ENCODE data around the gene TDRKH.

DNA sequence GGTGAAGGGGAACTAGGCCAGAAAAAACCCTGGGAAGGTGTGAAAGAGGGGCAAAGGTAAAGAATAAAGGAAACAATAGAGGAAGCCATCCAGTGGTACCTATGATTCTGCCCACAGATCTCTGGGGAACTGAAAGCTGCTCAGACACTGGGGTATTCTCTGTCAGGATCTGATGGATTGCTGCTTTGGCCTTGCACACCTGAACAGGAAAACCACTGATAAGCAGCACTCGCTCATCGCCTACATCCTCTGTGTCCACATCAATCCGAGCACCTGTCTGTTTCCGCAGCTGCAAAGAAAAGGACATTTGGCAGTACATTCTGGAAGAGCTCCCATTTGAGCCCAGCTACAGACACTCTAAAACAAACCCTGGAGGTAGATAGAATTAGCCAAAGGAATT, 10.4 kb downstream of the TDRKH start:
- TF ChIP-seq, protein P1, sequence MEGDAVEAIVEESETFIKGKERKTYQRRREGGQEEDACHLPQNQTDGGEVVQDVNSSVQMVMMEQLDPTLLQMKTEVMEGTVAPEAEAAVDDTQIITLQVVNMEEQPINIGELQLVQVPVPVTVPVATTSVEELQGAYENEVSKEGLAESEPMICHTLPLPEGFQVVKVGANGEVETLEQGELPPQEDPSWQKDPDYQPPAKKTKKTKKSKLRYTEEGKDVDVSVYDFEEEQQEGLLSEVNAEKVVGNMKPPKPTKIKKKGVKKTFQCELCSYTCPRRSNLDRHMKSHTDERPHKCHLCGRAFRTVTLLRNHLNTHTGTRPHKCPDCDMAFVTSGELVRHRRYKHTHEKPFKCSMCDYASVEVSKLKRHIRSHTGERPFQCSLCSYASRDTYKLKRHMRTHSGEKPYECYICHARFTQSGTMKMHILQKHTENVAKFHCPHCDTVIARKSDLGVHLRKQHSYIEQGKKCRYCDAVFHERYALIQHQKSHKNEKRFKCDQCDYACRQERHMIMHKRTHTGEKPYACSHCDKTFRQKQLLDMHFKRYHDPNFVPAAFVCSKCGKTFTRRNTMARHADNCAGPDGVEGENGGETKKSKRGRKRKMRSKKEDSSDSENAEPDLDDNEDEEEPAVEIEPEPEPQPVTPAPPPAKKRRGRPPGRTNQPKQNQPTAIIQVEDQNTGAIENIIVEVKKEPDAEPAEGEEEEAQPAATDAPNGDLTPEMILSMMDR (IDR thresholded peaks at IDR 0.05 in 2 of 3, conservative IDR thresholded peaks at IDR 0.05 in 1 of 3; ENCODE audit: borderline replicate concordance in 1 of 3, insufficient read depth in 1 of 3, low read depth in 2 of 3, low read length in 2 of 3) = no peak
- no peak for TF ChIP-seq EZH2phosphoT487 (IDR thresholded peaks at IDR 0.05; ENCODE audit: borderline replicate concordance)
- TF ChIP-seq, protein P2, sequence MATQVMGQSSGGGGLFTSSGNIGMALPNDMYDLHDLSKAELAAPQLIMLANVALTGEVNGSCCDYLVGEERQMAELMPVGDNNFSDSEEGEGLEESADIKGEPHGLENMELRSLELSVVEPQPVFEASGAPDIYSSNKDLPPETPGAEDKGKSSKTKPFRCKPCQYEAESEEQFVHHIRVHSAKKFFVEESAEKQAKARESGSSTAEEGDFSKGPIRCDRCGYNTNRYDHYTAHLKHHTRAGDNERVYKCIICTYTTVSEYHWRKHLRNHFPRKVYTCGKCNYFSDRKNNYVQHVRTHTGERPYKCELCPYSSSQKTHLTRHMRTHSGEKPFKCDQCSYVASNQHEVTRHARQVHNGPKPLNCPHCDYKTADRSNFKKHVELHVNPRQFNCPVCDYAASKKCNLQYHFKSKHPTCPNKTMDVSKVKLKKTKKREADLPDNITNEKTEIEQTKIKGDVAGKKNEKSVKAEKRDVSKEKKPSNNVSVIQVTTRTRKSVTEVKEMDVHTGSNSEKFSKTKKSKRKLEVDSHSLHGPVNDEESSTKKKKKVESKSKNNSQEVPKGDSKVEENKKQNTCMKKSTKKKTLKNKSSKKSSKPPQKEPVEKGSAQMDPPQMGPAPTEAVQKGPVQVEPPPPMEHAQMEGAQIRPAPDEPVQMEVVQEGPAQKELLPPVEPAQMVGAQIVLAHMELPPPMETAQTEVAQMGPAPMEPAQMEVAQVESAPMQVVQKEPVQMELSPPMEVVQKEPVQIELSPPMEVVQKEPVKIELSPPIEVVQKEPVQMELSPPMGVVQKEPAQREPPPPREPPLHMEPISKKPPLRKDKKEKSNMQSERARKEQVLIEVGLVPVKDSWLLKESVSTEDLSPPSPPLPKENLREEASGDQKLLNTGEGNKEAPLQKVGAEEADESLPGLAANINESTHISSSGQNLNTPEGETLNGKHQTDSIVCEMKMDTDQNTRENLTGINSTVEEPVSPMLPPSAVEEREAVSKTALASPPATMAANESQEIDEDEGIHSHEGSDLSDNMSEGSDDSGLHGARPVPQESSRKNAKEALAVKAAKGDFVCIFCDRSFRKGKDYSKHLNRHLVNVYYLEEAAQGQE (IDR thresholded peaks at IDR 0.05; ENCODE audit: low read depth) = no peak
- TF ChIP-seq POLR2A (IDR thresholded peaks at IDR 0.05; ENCODE audit: borderline replicate concordance, extremely low read depth, insufficient read depth, insufficient read length) = no peak
- TF ChIP-seq EZH2 (IDR thresholded peaks at IDR 0.05) = no peak
- TF ChIP-seq SRF (IDR thresholded peaks at IDR 0.05; ENCODE audit: low read depth) = no peak
- TF ChIP-seq POLR2AphosphoS5 (IDR thresholded peaks at IDR 0.05; ENCODE audit: low read depth, low read length) = no peak
- TF ChIP-seq TCF7L2 (IDR thresholded peaks at IDR 0.05; ENCODE audit: borderline replicate concordance, extremely low read depth, insufficient read depth, insufficient read length) = no peak
- no peak for TF ChIP-seq JUND (IDR thresholded peaks at IDR 0.05)
- no peak for TF ChIP-seq SP1 (IDR thresholded peaks at IDR 0.05; ENCODE audit: low read depth)
- no peak for TF ChIP-seq YY1 (IDR thresholded peaks at IDR 0.05; ENCODE audit: extremely low read depth, insufficient replicate concordance, low read depth, low read length)
- no peak for TF ChIP-seq EGR1 (IDR thresholded peaks at IDR 0.05; ENCODE audit: low read depth)
- no peak for TF ChIP-seq RAD21 (IDR thresholded peaks at IDR 0.05; ENCODE audit: low read depth)
- no peak for TF ChIP-seq ZFX (IDR thresholded peaks at IDR 0.05)

Measured in HCT116 (cell line).